GM19395 (cell line): Measurements from ENCODE around the gene UBR2.

ENCODE experiments used
- ATAC-seq: cut with Tn5 transposase; IDR thresholded peaks from one replicate; pipeline ENCODE4 v1.9.1; 2021; ENCODE audit warnings: mild to moderate bottlenecking, moderate library complexity; ENCODE audit not compliant: unreplicated experiment

The UBR2 gene

DNA sequence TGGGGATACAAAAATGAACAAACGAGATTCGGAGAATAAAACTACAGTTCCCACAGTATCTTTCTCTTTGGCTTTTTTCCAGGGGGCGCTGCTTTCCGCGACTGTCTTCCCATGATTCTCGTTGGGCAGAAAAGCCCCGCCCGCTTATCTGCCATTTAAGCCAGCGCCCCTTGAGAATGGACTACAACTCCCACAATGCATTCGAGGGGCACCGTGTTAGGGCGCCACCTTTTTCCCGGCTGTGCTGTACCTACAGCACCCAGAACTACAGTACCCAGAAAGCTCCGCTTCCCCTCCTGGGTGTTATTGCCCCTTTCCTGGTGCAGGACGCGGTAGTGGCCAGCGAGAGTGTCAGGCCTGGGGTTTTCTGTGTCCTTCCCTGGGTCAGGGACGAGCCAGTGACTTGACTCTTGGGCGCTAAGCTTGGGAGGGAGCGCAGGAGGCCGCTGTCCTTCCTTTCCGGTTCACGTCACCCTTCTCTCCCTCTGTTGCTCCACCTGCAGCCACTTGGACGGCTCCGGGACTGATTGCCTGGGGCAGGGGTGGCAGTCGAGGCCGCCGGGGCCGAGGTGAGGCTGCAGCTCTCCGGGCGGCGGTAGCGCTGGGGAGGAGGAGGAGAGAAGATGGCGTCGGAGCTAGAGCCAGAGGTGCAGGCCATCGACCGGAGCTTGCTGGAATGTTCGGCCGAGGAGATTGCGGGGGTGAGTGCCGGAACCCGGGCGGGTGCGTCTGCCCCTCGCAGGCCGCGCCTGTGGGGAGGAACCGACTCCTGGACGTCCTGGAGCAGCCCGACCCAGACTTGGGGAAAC is at the start of gene UBR2:
Gene UBR2, plus strand, starts transcription at position 333 of the 809 bp plus-strand sequence. Its CDS starts 291 bp downstream, at position 624.
- peak; percentile 97 for ATAC-seq

DNA sequence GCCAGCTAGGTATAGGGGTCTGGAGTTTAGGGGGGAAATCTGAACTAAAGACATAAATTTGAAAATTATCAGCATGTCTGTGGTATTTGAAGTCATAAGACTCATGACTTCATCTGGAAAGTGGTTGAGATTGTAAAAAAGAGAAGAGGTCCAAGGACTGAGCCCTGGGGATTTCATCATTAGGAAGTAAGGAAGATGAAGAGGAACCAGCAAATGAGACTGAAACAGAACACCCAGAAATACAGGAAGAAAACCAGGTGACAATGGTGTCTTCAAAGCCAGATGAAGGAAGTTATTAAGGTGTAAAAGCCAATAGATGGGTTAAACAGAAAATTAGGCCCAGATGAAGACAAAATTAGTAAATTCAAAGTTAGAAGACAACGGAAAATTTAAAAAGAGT is 49.1 kb upstream of the UBR2 start:
- no peak for ATAC-seq

DNA sequence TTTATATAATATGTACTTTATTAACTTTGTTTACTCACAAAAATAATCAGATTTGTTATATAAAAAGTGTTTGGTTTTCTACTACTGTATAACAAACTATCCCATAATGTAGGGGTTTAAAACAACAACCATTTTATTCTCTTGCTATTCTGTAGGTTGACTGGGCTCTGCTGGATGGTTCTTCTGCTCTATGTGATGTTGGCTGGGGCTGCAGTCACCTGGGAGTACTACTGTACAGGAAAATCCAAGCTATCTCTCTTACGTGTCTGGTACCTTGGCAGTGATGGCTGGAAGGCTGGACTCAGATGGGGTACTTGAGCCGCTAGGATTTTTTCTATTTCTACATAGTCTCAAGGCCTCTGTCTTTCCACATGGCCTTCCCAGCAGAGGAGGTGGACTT is 44.0 kb upstream of the UBR2 start:
- no peak for ATAC-seq

DNA sequence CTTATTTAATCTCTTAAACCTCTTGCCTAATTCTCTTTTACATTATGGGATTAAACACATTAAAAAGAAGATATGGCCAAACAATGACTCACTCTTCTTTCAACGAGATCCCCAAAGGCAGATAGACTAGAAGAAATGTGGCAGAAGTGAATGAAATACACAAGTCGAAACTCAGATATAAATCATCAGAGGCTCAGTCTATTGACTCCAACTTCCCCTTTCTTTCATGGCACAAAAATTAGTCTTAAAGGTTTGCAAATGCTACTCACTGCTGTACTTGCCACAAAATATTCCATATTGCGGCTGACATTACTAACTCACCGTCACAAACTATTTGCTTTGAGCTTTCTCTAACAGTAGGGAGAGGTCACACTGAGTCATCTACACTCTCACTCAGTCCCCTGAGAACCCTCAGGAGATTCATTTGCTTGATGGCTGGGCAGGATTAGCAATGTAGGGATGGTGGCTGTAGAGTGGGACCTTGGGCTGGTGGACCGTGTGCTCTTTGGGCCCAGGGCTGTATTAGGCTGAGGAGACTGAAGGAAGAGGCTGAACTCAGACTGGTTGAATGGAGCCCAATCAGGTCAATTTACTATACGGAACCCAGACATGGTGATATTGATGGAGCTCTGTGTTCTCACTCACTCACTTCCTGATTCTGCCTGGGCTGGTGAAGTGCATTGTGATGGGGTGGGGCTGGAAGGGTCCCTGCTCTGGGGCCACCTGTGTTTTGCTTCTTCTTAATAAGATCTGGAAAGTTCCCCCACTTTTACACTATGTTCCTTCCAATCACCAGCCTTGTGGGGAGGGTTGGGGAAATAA is 42.8 kb upstream of the UBR2 start:
- peak; percentile 65 for ATAC-seq

DNA sequence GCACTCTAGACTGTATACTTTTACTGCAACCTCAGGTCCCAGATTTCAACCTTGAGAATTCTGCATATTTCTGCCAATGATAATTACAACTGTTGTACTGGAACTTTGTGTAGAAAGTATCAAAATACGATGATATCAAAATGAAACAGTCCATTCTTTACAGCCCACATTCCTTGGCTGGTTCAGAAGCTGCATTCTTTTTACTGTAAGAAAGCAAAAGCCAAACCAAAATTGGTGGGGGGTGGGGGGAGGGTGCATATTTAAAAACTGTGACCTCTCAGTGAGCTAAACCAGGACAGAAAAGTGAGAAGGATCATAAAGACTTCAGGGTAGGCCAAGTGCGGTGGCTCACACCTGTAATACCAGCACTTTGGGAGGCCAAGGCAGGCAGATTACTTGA is 41.8 kb upstream of the UBR2 start:
- no peak for ATAC-seq

DNA sequence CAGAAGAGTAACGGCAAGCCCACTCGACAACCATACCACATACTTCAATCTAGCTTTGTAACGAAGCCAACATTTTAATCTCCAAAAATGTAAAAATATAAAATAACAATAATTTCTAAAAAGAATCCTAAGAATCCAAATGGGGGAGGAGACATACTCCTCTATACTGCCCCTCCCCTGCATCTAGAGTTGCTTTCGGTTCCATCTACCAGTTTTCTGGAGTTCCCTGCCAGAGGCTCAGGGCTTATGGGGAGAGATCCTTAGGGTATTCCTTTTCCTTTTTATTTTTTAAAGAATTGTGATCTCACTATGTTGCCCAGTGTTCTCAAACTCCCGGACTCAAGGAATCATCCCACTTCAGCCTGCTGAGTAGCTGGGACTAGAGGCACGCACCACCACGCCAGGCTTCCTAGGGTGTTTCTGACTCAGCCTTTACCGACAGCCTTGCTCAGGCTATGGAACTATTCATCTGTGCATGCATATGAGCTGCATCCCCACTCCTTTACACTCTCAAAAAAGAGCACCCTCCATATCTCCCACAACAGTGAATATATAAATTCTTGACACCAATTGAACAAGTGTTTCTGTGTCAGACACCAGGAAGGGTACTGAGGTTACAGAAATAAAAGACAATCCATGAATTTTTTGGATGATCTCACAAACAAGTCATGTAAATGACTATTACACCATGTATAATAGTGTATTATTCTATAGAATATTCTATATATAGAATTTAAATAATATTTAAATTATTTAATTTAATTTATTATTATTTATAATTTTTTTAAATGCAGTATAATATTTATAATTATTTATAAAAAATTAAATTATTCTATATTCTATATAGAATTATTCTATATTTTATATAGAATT is 40.7 kb upstream of the UBR2 start:
- ATAC-seq = no peak

DNA sequence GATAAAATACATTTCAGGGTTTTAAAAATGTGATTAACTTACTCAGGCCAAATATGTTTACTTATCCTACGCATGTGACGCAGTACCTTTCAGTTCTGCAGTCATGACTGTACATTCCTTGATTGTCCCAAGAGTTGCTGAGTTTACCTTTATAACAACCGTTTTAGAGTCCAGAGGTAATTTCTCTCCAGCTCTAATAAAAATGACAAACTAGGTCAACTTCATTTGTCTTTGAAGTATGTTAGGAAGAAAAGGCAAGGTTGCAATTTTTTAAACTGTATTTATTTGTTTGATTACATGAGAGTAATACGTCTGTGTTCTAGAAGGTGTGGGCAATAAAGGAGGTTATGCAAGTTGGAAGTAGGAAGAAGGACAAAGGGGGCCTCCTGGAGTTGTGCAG is 38.6 kb upstream of the UBR2 start:
- ATAC-seq = no peak

DNA sequence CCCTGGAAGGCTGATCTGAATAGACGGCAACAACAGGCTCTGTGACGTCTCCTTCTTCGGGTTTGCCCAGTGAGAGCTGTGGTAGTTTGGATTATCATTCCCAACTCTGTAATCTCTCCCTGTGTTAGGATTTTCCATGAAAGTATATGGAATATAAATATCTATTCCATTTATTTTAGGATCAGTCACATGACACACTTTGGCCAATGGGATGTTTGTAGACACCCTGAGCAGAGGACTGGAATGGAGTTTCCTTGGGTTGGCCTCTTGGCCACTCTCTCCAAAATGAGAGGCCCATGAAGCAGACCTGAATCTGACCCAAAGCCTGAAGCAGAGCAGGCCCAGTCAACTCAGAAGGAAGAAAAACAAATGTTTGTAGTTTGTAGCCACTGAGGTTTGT is 37.2 kb upstream of the UBR2 start:
- ATAC-seq = no peak

DNA sequence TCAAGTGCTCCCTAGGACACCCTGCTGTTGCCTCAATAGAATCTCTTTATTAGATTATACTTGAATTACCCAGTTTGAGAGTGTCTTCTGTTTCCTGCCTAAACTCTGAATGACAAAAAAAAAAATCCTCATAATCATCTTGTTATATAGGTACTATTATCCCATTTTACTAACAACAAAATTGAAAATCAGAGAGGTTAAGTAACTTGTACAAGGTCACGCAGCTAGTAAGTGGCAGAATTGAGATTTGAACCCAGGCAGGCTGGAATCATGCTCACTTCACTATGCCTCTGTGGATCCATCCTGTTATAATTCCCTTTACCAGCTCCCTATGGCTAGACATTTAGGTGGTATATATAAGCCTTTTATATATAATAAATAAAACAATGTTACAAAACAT is 36.6 kb upstream of the UBR2 start:
- no peak for ATAC-seq

DNA sequence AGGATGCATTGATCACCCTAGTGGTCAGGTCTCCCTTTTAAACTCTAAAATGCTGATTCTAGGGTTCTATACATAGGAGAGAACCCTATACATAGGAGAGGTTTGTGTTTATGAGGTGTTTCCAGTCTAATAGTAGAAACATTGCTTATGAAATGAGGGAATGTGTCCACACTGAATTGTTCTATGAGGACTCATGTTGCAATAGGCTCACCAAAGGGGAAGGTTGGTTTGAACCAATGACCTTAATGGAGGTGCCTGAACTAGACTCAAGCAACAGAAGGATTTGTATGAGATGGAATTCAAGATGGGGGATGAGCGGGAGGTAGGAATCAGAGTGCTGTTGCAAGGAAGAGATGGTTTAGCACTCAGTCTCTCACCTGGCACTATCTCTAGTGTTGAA is 33.5 kb upstream of the UBR2 start:
- ATAC-seq = no peak

DNA sequence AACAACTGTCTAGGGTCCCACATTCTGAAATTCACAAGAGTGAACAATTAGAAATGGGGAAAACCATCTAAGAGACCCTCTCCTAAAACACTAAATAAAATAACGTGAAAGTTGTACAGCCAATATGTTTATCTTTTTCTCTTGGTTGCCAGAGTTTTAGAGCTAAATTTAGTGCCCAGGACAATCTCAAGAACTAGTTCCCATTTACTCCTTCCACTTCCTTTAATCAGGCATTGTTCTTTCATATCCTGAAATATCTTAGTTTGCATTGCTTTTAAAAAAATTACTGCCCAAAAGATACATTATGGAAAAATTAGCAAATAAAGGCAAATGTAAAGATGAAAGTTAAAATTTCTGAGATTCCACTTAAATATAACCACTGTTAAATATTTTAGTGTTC is 33.1 kb upstream of the UBR2 start:
- ATAC-seq = no peak

DNA sequence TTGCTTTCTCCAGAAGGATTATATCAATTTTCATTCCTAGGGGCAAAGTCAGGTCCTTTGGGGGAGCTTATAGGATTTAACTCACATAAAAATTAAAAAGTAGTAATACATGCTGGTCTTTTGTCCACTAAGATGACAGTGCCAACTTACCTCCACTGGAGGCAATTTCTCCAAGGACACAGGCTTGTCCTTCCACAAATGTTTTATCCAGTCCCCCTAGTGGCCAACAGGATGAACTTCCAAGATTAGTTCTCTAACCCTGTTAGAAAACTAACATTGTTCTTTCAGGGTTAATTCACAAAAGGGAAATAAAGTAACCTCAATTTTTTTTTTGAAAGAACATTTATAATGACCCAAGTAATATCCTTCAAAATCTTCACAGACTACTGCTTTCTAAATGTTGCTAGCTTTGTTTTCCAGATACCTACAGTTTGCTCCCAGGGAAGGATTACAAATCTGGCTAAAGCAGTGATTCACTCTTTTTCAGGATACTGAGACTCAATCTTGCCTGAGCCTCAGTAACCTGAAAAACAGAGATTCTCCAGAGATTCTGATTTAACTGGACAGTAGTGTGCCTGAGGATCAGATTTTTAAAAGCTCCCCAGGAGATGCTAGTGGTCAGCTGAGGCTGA is 31.7 kb upstream of the UBR2 start:
- no peak for ATAC-seq

DNA sequence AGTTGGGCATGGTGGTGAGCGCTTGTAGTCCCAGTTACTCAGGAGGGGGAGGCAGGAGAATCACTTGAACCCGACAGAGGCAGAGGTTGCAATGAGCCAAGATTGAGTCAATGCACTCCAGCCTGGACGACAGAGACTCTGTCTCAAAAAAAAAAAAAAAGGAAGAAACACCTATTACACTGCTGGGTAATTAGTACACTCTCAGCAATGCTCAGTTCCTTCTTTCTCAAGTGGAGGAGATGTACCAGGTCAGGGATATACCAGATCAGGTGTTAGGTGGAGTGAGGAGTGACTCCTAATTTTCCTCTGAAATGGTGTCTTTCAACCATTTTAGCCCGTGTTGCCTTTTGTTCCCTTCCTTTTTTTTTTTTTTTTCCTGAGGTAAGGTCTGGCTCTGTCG is 30.0 kb upstream of the UBR2 start:
- no peak for ATAC-seq

DNA sequence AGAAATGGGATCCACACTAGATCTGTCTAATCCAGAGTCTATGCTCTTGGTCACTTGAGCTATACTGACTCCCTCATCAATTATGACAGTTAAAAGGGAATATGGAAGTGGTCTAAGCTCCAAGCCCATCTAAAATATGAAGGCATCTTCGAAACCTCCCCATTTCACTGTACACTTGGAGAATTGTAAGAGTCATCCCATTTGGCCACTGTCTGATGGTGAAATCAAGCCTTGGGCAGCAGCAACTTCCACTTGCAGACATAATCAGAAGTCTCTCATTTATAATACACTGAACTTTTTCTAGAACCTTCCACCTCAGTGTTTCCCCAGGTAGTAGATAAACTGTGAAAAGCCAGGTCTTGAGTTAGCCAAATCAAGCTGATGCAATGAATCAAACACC is 26.3 kb upstream of the UBR2 start:
- ATAC-seq = no peak

DNA sequence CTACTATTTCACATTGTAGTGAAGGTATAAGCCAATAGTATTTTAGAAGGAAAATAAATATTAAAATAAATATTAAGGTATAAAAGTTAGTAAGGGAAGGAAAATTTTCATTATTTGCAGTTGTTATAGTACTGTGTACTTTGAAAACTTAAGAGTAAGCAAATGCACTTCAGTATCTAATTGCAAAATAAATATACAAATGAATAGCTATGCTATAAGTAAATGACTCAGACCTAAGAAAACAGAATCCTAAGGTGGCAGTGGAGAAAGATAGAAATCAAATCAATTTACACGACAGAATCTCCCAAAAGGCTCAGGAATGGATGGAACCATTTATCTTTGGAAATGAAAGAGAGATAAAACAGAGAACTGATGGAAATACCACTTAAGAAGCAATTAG is 24.7 kb upstream of the UBR2 start:
- no peak for ATAC-seq

DNA sequence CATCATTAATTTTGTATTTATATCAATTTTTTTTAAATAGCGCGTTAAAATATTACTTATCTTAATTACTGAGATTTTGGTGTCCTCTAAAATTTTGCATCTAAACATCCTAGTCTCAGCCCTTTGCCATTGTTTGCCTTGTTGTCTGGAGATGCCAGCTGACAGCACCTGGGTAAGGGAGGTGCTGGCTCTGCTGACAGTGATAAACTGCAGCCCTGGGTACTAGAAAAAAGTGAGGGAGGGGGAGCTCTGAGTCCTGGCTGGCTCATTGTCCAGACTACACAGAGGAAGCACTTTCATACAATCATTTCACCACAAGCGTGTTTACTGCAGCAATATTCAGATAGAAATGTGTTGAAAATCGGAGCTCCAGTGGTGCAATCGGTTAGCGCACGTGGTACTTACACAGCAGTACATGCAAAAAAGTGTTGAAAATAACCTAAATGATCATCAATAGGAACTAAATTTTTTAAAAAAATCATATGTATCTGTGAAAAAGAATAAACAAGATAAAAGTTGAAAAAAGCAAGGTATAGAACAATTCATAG is 18.5 kb upstream of the UBR2 start:
- no peak for ATAC-seq

DNA sequence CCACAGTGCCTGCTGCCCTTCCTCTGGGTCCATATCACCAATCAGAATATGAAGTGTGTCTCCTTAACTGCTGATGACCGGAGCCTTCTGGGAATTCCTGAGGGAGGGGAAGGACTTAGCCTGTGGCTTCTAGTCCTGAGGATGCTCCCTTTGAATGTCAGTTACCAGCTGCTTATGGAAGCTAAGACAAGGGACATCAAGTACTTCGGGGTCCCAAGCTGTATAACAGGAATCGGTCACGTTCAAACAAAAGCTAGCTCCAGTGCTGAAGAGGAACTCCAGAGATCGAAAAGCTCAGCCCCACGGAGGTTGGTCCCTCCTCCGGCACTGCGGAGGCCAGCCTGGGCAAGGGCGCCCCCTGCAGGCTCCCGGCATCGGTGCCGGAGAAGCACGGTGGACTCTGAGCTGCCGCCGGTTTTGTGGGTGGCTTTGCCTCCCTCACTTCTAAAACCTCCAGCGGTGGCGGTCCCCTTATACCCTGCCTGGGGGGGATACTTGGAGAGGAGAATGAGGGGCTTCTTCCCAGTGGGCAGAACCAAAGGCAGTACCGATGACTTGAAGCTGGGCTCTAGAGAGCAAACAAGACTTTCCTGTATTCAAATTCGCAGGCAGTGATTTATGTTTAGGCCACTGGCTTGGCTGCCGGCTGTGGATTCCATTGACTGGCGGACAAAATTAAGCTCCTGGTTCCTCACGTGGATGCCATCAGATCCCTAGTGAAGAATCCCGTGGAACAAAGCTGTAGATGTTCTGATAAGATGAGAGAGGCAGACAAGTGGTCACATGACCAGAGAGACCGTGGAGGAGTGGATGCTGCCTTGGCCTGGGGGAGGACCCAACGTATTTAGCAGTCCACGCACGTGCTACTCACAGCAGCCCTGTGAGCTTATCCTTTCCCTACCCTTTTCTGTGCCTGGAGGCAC is 16.2 kb upstream of the UBR2 start:
- ATAC-seq = peak; percentile 65

DNA sequence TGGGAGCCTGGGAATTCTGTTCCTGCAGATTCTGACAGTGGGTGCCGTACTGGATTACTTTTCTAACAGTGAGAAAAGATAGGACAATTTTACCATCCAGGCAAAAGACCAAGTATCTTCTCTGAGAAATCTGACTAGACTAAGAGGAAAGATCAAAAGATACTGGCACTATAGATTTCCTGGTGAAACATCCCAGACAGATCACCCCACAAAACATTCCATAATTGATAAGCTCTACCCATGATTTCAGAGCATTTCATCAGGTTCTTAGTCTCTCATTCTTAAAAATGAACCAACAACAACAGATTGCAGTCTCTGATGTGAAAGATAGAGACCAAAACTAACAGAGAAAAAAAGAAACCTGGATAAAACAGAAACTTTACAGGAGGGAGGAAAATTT is 13.6 kb upstream of the UBR2 start:
- no peak for ATAC-seq

DNA sequence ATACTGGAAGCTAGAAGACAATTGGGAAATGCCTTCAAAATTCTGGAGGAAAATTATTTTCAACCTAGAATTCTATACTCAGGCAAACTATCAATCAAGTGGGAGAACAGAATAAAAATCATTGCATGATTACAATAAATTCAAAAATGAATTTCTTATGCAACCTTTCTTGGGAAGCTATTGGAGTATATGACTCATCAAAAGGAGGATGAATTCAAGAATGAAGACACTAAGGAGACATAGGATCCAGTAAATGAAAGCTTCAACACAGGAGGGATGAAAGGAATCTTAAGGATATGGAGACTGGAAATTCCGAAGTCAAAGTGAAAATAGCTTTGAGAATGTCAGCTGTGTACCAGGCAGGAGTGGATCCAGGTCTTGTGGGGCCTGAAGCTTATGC is 12.6 kb upstream of the UBR2 start:
- ATAC-seq = no peak

DNA sequence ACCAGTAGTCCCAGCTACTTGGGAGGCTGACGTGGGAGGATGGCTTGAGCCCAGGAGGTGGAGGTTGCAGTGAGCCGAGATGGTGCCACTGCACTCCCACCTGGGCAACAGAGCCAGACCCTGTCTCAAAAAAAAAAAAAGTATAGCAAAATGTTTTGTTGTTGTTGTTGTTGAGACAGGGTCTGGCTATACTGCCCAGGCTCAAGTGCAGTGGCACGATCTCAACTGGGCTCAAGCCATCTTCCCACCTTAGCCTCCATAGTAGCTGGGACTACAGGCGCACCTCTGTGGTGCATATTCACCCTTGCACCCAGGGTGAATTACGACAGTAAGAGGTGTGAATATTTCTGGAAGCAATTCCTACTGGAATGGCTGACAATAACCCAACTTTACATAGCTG is 11.4 kb upstream of the UBR2 start:
- no peak for ATAC-seq
